Kidney epithelial cell (primary cell): ENCODE measurements around the gene RASAL2. TPM values are rescaled to one million over a fixed set of nuclear protein-coding genes. Genes with fewer than 3 reads are reported as not detected.

Experiments used
- DNase-seq: peaks from one replicate; pipeline ENCODE4 v3.0.0-alpha.2; 2010; ENCODE audit warnings: low read depth
- H3K27me3 ChIP-seq: 2 replicates; pipeline ENCODE4 v1.6.0; 2011; ENCODE audit warnings: low read length; ENCODE audit not compliant: control insufficient read depth, insufficient read depth
- H3K36me3 ChIP-seq: 2 replicates; pipeline ENCODE4 v1.5.1; 2011; ENCODE audit warnings: low read length; ENCODE audit not compliant: control insufficient read depth, insufficient read depth
- H3K4me3 ChIP-seq: 2 replicates; pipeline ENCODE4 v1.5.1; 2011; ENCODE audit warnings: low read depth, mild to moderate bottlenecking, control low read depth, low read length
- CTCF ChIP-seq: IDR thresholded peaks from 2 replicates; pipeline ENCODE4 v1.5.1; 2011; ENCODE audit warnings: mild to moderate bottlenecking, moderate library complexity, low read length, control low read depth, inconsistent platforms; ENCODE audit not compliant: insufficient read depth, poor library complexity, severe bottlenecking
- total RNA-seq: library from RNA; depleted of rRNA; stranded (reverse); fragments of >200 nt; gene quantifications from 2 replicates; pipeline ENCODE4 v1.2.3, GENCODE V29; 2015

The RASAL2 gene
- total RNA-seq, 1 donor from 2014 or later: 18.3 TPM

GRCh38 chr1:178134061-178134460, 40.2 kb downstream of the RASAL2 start:
- TF ChIP-seq CTCF: no peak
- Histone ChIP-seq H3K27me3 (no peaks in the 10 kb centered on the region), H3K36me3 (no peaks in the 10 kb centered on the region), H3K4me3 (no peak overlapping the region)
- peak; percentile 57 for DNase-seq

- no peaks in the 10 kb centered on the region for H3K27me3 ChIP-seq
- DNase-seq: no peak
- TF ChIP-seq CTCF: no peak
- no peak overlapping the region for H3K4me3 ChIP-seq
- H3K36me3 ChIP-seq: no peaks in the 10 kb centered on the region
Observed at GRCh38 chr1:178137238-178137637, 43.3 kb downstream of the RASAL2 start.

- TF ChIP-seq CTCF: no peak
- no peak overlapping the region for H3K4me3 ChIP-seq
- H3K36me3 ChIP-seq: no peaks in the 10 kb centered on the region
- DNase-seq: no peak
- no peaks in the 10 kb centered on the region for H3K27me3 ChIP-seq
Observed at GRCh38 chr1:178142806-178143205, 48.9 kb downstream of the RASAL2 start.

- no peak for TF ChIP-seq CTCF
- DNase-seq: no peak
- Histone ChIP-seq H3K27me3 (no peaks in the 10 kb centered on the region), H3K36me3 (no peaks in the 10 kb centered on the region), H3K4me3 (no peak overlapping the region)
Observed at GRCh38 chr1:178143730-178144690, 50.1 kb downstream of the RASAL2 start.

- H3K4me3 ChIP-seq: no peak overlapping the region
- no peak for DNase-seq
- H3K27me3 ChIP-seq: no peaks in the 10 kb centered on the region
- H3K36me3 ChIP-seq: no peaks in the 10 kb centered on the region
- no peak for TF ChIP-seq CTCF
Observed at GRCh38 chr1:178145605-178146004, 51.7 kb downstream of the RASAL2 start.
